Activated T-helper 1 cell treated with anti-CD3 and anti-CD28 coated beads, Interleukin-2, amount 50 U/mL, for 16 hours (primary cell): ENCODE measurements around the gene FXYD4.
"Not testable (repeated sequence)": the region's sequence is repeated elsewhere in the genome, so short reads cannot be mapped to it uniquely, and the experiment has no call there.

ENCODE experiments used
- DNase-seq, 2 donors: peaks; one replicate each; pipeline ENCODE4 v3.0.0-alpha.2; 2020; ENCODE audit warnings: low read depth in 1 of 2, low spot score in 1 of 2

Gene FXYD4, protein sequence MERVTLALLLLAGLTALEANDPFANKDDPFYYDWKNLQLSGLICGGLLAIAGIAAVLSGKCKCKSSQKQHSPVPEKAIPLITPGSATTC

DNA sequence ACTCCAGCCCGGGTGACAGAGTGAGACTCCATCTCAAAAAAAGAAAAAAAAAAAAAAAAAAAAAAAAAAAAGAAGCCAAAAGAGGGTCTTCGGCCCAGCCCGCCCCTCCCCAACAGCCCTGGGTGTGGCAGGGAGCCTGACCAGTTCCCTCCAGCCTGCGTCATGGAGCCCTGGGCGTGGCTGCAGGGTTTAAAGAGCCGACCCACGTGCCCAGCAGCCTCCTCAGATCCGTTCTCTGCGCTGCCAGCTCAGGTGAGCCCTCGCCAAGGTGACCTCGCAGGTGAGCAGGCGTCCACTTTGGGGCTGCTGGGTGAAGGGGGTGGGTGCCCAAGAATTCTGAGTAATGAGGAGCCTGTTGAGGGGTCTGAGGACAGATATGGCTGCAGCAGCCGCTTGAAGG, at the start of gene FXYD4:
Gene FXYD4 (plus strand): TSS at position 219 of the 400 bp plus-strand sequence. CDS start 2,111 bp downstream, outside the sequence.
- DNase-seq = no peak

DNA sequence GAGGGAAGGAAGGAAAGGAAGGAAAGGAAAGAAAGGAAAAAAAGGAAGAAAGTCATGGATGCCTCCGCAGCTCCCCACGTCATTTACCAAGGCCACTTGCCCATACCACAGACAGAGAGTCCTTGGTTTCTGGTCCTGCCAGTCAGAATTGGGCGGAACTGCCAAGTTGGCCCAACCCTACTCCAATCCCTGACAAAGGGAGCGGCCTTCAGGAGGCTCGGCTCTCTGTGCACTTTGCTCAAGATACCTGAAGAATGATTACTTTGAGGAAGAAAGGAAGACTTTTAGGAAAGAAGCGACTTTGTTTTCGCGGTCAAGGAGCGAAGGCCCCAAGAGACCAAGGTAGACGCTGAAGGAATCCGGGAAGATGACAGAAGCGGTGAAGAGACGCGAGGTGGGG, 49.1 kb upstream of the FXYD4 start:
- no peak for DNase-seq

DNA sequence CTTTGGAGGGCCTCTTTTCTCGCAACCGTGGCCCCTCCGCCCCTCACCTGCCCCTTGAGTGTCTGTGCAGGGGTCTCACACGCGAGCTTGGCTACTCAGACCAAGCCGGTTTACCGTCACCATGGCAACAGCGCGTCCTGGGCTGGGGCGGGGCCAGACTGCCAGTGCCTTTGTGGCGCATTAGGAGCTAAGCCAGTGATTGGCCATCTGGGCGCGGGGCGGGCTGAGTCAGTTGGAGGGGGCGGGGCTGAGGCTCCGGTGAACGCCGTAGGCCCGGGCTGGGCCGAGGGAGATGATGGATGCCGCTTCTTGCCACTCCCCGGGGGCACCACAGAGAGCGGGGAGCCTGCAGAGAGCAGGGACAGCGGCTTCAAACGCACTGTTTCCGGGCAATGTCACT, 48.7 kb upstream of the FXYD4 start:
- DNase-seq = peak; percentile 58 to 62

GRCh38 chr10:43323245-43323644, 48.2 kb upstream of the FXYD4 start:
- DNase-seq = no peak

GRCh38 chr10:43324876-43325275, 46.6 kb upstream of the FXYD4 start:
- DNase-seq = no peak

GRCh38 chr10:43327171-43327570, 44.3 kb upstream of the FXYD4 start:
- DNase-seq = no peak

DNA sequence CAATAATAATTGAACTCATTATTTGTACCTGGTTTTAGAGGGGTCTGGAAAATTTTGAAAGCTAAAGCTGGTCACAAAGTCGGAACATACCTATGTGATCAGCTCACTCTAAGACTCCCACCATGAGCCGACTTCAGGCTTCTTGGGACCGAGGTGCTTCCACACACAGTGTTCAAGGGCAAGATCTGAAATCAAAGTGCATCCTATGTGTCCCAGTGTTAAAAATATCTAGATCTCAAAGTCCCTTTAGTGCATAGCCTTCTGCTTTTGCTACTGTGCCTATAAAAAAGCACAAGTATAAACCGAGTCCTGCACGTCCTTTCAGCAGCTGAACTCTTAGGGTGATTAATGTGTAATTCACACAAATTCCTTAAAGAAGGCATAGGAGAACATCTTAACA, 43.5 kb upstream of the FXYD4 start:
- DNase-seq = no peak

DNA sequence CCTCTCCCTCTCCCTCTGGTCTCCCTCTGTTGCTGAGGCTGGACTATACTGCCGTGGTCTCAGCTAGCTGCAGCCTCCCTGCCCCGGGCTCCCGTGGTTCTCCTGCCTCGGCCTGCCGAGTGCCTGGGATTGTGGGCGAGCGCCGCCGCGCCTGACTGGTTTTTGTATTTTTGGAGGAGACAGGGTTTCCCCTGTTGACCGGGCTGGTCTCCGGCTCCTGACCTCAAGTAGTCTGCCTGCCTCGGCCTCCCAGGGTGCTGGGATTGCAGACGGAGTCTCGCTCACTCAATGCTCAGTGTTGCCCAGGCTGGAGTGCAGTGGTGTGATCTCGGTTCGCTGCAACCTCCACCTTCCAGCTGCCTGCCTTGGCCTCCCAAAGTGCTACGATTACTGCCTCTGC, 42.6 kb upstream of the FXYD4 start:
- DNase-seq = not testable (repeated sequence)

DNA sequence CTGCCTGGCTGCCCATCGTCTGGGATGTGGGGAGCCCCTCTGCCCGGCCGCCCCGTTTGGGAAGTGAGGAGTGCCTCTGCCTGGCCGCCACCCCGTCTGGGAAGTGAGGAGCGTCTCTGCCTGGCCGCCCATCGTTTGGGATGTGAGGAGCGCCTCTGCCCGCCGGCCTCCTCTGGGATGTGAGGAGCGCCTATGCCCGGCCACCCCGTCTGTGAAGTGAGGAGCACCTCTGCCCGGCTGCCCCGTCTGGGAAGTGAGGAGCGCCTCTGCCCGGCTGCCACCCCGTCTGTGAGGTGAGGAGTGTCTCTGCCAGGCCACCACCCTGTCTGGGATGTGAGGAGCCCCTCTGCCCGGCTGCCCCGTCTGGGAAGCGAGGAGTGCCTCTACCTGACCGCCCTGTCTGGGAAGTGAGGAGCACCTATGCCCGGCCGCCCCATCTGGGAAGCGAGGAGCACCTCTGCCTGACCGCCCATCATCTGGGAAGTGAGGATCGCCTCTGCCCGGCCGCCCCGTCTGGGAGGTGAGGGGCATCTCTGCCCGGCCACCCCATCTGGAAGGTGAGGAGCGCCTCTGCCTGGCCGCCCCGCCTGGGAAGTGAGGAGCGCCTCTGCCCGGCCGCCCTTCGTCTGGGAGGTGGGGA, 42.1 kb upstream of the FXYD4 start:
- not testable (repeated sequence) for DNase-seq

GRCh38 chr10:43330049-43330823, 41.2 kb upstream of the FXYD4 start:
- not testable (repeated sequence) for DNase-seq

GRCh38 chr10:43330824-43331127, 40.7 kb upstream of the FXYD4 start:
- DNase-seq = not testable (repeated sequence)

DNA sequence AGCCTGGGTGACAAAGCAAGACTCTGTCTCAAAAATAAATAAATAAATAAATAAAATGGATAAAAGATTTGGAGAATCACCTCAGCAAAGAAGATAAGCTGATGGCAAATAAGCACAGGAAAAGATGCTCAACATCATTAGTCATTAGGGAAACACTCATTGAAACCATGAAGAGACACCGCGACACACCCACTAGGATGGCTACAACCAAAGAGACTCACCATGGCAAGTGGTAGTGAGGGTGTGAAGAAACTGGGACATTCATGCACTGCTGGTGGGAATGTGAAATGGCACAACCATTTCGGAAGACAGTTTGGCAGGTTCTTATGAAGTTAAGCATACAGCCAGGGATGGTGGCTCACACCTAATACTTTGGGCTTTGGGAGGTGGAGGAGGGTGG, 37.8 kb upstream of the FXYD4 start:
- no peak for DNase-seq

GRCh38 chr10:43336061-43336460, 35.4 kb upstream of the FXYD4 start:
- no peak for DNase-seq

GRCh38 chr10:43336641-43337318, 34.7 kb upstream of the FXYD4 start:
- DNase-seq = no peak

GRCh38 chr10:43337536-43337935, 33.9 kb upstream of the FXYD4 start:
- not testable (repeated sequence) for DNase-seq

- no peak for DNase-seq
Observed at GRCh38 chr10:43338117-43338516, 33.3 kb upstream of the FXYD4 start.

DNA sequence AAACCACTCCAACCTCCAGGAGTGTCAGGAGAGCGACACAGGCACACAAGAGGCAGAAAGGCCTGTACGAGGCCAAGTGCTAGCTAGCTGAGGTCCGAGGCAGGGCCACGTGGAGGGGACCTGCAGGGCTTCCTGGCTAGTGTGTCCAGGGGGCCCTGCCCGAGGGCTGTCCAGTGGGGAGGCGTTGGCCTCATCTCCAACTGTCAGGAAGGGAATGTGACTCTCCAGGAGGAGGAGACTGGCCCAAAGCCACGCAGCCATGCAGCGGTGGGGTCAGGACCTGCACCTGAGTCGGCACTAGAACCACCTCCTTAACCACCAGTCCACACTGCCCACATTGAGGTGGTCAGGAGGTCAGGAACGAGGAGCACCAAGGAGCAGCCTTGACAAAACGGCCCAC, 32.3 kb upstream of the FXYD4 start:
- no peak for DNase-seq

- no peak for DNase-seq
Observed at GRCh38 chr10:43340101-43340500, 31.3 kb upstream of the FXYD4 start.

- DNase-seq = no peak
Observed at GRCh38 chr10:43340619-43341018, 30.8 kb upstream of the FXYD4 start.

- DNase-seq = no peak
Observed at GRCh38 chr10:43341450-43341849, 30.0 kb upstream of the FXYD4 start.

DNA sequence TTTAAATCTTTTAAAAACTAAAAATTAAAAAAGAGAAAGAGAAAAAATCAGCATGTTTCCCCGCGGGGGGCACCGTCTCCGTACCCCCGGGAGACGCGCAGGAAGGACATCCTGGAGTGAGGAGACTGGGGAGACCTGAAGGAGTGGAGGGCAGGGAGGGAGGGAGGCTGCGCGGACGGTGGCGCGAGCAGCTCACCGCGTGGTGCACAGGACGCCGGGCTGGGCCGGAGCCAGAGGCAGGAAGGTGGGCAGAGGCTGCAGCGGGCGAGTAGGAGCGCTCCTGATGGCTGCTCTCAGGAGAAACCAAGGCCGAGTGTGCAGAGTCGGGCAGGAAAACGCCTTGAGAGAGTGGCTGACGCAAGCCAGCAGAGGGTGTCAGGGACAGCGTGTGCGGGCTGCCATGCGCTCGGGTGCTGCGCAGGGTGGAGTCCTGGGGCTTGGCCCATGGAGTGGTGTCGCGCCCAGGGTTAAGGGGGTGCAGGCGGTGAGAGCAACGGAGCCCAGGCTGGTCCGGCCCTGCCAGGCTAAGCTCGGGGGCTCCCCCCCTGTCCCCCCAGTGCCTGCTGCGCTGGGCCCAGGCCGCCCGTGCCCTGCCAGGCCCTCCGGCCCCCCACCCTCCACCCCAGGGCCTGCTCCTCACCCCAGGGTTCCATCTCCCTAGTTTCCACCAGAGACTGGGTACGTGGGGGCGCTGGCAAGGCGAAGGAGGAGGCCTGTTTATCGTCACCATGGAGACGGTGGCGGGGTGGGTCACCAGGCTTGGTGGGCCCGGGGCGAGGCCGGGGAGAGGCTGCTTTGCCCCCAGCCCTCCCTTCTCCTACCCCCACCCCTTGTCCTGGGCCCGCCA, 28.9 kb upstream of the FXYD4 start:
- DNase-seq = no peak
